Activated T-helper 9 cell treated with anti-CD3 and anti-CD28 coated beads, Interleukin-2, amount 50 U/mL, for 16 hours (primary cell): Measurements from ENCODE around the gene TCTN3.
"Not testable (repeated sequence)": the region's sequence is repeated elsewhere in the genome, so short reads cannot be mapped to it uniquely, and the experiment has no call there.

Experiments used
- DNase-seq: peaks from one replicate; pipeline ENCODE4 v3.0.0-alpha.2; 2020; ENCODE audit warnings: low read depth

The TCTN3 gene

GRCh38 chr10:95626500-95626899 is 67.2 kb downstream of the TCTN3 start:
- DNase-seq: no peak

- DNase-seq: not testable (repeated sequence)
Measured at GRCh38 chr10:95620415-95620814, 73.3 kb downstream of the TCTN3 start.

GRCh38 chr10:95618101-95618500 is 75.6 kb downstream of the TCTN3 start:
- DNase-seq: no peak

- DNase-seq: no peak
Measured at GRCh38 chr10:95616446-95616845, 77.3 kb downstream of the TCTN3 start.
